ENCODE measurements around the gene DNAJC8. TPM values are rescaled to one million over a fixed set of nuclear protein-coding genes. Genes with fewer than 3 reads are reported as not detected.

The DNAJC8 gene
- total and polyA plus RNA-seq, 2 of the 8 experiments (the other 6 are each of a cell fraction or from before 2014, with no cell fraction given), result 116 to 134 TPM

DNA sequence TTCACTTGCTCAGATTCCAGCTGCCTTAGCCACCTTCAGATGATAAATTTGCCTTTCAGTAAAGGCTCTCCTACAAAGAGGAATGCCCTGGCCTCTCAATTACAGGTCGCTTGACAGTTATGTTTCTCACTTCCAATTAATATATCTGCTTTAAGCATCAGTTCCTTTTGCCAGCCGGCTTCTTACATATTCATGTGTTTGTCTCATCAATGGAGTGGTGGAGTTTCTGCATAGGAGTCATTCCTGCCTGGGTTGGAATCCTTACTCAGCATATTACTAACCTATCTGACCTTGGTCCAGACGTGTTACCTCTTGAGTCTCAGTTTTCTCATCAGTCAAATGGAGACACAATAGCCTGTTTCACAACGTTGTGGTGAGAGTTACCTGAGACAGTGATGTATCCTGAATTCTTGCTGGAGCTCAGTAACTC, 17.1 kb upstream of the DNAJC8 start:
- peak overlapping the region; percentile 53 for H2BK20ac ChIP-seq (ENCODE audit: low read length)
- no peak overlapping the region for H3K23ac ChIP-seq (ENCODE audit: insufficient read length)
- H3K23me2 ChIP-seq (ENCODE audit: low read depth, low read length), result no peaks in the 10 kb centered on the region
- H2BK120ac ChIP-seq (replicated peaks; ENCODE audit: low read depth, low read length), result no peak overlapping the region
- H2AFZ ChIP-seq (ENCODE audit: low read length), result 0 out of 2 replicates have a peak overlapping the region, but pooled peaks have one; percentile 0
- H3K36me3 ChIP-seq (ENCODE audit: control insufficient read depth in 2 of 4, insufficient read depth in 4 of 4, low read length in 3 of 4), result no peaks in the 10 kb centered on the region
- 74% methylated on average over 4 of the region's 4 CpGs; no CpG with 5 or more reads in 1 of the 2 experiments for WGBS, 2 experiments (ENCODE audit: extremely low coverage in 1 of 2, insufficient coverage in 1 of 2, insufficient read length in 1 of 2, insufficient replicate concordance in 2 of 2, low coverage in 1 of 2, low lambda C conversion rate in 2 of 2, missing lambda C conversion rate in 1 of 2)
- no peak overlapping the region for H3K14ac ChIP-seq (ENCODE audit: insufficient read length)
- no peak overlapping the region for H2BK15ac ChIP-seq (ENCODE audit: low read length)
- H2BK5ac ChIP-seq (ENCODE audit: low read depth, low read length), result peak overlapping the region; percentile 84
- H3K4ac ChIP-seq (replicated peaks; ENCODE audit: insufficient read length, low read depth, low read length), result peak overlapping the region; percentile 6
- H3K27me3 ChIP-seq (replicated peaks in 1 of 4; ENCODE audit: control insufficient read depth in 3 of 4, extremely low read depth in 1 of 4, insufficient read depth in 3 of 4, low read length in 3 of 4), result no peaks in the 10 kb centered on the region
- peak overlapping the region; percentile 20; the same call in 1 of the 2 replicates for H2AK5ac ChIP-seq (ENCODE audit: low read depth, low read length)
- FAIRE-seq, result no peak
- CTCF ChIA-PET (ENCODE audit: partially characterized antibody), result interaction anchor here (0.6 to 5.0 kb wide), 22 partner anchors 8 to 354 kb away, joined by 3 to 61 read pairs (median 6); partner anchors contain the start of genes ATP5IF1 and SESN2
- no peak overlapping the region for H3K4me3 ChIP-seq (ENCODE audit: extremely low read depth in 1 of 4, insufficient read depth in 2 of 4, low read depth in 3 of 4, low read length in 4 of 4)
- no peak overlapping the region for H4K8ac ChIP-seq (ENCODE audit: extremely low read depth, insufficient read depth, low read length)
- H2BK12ac ChIP-seq (ENCODE audit: low read depth, low read length), result peak overlapping the region; percentile 72
- TF ChIP-seq MAFK (IDR thresholded peaks at IDR 0.05; ENCODE audit: low read depth, low read length) (peak; percentile 50; the same call in 1 of the 2 replicates), BCL11A (IDR thresholded peaks at IDR 0.05; ENCODE audit: low read depth in 2 of 2, low read length in 2 of 2) (no peak)
- no peak overlapping the region; the same call in 1 of the 2 replicates for H3K18ac ChIP-seq (ENCODE audit: extremely low read depth, low read length)
- H3K9ac ChIP-seq (replicated peaks in 1 of 4; ENCODE audit: extremely low read depth in 1 of 4, low read depth in 3 of 4, low read length in 3 of 4), result no peak overlapping the region
- no peaks in the 10 kb centered on the region for H3K9me3 ChIP-seq (ENCODE audit: insufficient read depth in 2 of 2, low read depth in 1 of 2, low read length in 1 of 2)
- no peak overlapping the region for H3K27ac ChIP-seq (ENCODE audit: low read depth, low read length)
- H3K79me2 ChIP-seq (ENCODE audit: control insufficient read depth in 1 of 2, insufficient read depth in 2 of 2, low read length in 2 of 2), result no peaks in the 10 kb centered on the region
- POLR2A ChIA-PET (ENCODE audit: partially characterized antibody), result interaction anchor here (0.5 to 12.3 kb wide), 16 partner anchors 13 to 266 kb away, joined by 3 to 296 read pairs (median 10); partner anchors contain the start of genes ATP5IF1, MED18, PHACTR4 and RCC1
- peaks cover 6 to 19% (median 10%) of the 10 kb centered on the region in 4 experiments; a peak in 6 of 7 replicates for H3K4me1 ChIP-seq (replicated peaks in 1 of 4; ENCODE audit: control insufficient read depth in 3 of 4, insufficient read depth in 4 of 4, low read length in 3 of 4)
- no peaks in the 10 kb centered on the region for H3K79me1 ChIP-seq (ENCODE audit: low read depth, low read length)
- peak overlapping the region; percentile 34 for H4K91ac ChIP-seq (replicated peaks; ENCODE audit: insufficient read length, low read length)
- H3K56ac ChIP-seq (replicated peaks; ENCODE audit: insufficient read length, low read depth, low read length), result no peak overlapping the region
- no peaks in the 10 kb centered on the region for H4K20me1 ChIP-seq (replicated peaks in 1 of 2; ENCODE audit: control insufficient read depth in 1 of 2, insufficient read depth in 2 of 2, low read length in 2 of 2)
- no peak overlapping the region for H3K4me2 ChIP-seq (ENCODE audit: insufficient read depth in 1 of 2, low read depth in 2 of 2, low read length in 2 of 2)
- peak overlapping the region; percentile 9 for H4K5ac ChIP-seq (ENCODE audit: insufficient read length, low read depth, low read length)
- no peak for DNase-seq (ENCODE audit: low read depth in 1 of 2, low spot score in 2 of 2)
